Lung microvascular endothelial cell (primary cell): ENCODE measurements around the gene MIA. TPM values are rescaled to one million over a fixed set of nuclear protein-coding genes. Genes with fewer than 3 reads are reported as not detected.
"Not testable (repeated sequence)": the region's sequence is repeated elsewhere in the genome, so short reads cannot be mapped to it uniquely, and the experiment has no call there.

ENCODE experiments used
- DNase-seq, 2 donors: peaks; one replicate each; pipeline versions ENCODE4 v3.0.0 to v3.0.0-alpha.2; 2010; ENCODE audit warnings: low read depth in 2 of 2
- total RNA-seq: library from RNA; depleted of rRNA; stranded (reverse); fragments of >200 nt; gene quantifications from 2 replicates; pipeline ENCODE4 v1.2.1, GENCODE V29; 2014

MIA gene
- total RNA-seq, 1 donor from 2014 or later: not detected

DNA sequence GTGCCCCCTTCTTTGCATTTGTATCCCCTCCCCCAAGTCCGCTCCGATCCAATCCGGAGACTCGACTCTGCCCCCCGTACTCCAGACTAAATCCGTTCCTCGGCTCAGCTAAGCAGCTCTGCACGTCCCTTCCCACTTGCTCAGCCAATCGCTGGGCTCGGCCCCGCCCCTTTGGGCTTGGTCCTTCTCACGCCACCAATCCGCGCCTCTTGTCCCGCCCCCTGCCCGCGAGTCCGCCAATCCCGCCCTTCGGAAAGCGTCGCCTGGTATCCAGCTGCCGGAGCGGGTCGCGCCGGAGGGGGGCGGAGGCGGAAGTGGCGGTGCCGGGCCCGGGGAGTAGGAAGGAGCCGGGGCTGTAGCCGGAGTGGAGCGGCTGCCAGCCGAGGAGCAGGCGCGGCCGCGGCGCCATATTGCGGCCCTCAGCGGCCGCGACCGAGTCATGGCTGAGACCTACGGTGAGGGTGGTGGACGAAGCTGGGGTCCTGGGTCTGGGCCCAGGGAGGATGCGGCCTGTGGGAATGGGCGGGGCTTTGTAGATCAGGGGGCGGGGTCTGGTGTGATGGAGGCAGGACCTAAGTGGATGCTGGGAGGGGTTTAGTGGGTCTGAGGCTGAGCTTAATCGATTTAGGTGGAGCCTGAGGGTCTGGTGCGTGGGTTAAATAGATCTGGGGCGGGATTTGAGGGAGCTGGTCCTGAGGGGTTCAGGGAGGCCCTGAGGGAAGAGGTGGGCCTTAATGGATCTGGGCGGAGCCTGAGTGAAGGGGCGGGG is 2.8 kb downstream of the MIA start, which contains the start of gene RAB4B:
RAB4B (plus strand) TSS at position 311 of the 769 bp plus-strand sequence; CDS start at position 440, 129 bp downstream.
- peak; percentile 100 for DNase-seq

DNA sequence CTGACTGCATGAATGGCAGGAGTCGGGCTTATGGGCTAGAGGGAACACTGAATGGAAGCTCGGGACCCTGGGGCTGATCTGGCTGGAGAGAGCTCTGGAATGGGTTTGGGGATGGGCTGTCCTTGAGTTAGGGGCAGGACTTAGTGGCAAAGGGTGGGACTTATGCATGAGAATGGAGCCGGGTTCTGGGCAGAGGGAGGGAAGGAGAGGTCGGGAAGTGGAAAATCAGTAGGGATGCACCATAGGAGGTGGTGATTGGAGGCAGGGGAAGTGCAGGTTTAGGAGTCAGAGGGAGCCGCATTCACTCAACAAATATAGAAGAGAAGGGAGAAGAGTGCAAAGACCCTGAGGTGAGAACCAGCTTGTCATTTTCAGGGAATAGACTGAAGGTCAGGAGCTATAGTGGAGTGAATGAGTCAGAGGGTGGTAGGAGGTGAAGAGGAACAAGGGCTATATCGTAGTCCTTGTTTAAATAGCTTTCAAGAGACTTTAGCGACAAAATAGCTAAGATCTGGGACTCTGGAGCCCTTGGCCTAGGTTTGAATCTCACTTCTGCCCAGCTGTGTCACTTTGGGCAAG is 3.5 kb downstream of the MIA start:
- peak; percentile 35 to 65 for DNase-seq

DNA sequence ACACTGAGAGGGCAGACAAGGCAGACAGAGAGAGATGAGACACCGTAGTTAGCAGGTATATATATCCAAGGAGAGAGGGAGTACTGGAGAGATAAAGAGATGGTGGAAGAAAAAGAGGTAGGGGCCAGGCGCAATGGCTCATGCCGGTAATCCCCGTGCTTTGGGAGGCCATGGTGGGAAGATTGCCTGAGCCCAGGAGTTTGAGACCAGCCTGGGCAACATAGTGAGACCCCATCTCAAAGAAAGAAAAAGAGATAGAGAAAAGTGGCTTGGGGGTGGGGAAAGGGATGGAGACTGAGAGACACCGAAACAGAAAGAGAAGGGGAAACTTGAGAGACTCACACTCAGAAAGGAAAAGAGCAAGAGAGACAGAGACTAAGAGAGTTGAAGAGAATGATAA is 5.3 kb downstream of the MIA start:
- DNase-seq: no peak

DNA sequence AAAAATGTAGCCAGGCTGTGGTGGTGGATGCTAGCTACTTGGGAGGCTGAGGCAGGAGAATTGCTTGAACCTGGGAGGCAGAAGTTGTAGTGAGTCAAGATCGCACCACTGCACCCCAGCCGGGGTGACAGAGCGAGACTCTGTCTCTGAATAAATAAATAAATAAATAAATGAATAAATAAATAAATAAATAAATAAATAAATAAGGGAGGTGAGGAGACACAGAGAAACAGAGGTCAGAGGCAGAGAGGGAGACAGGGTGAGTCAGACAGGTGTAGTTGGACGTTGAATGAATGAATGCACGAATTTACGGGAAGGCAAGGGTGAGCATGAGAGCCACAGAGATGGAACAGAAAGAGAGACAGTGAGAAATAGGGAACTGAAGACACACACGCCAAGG is 5.8 kb downstream of the MIA start:
- no peak for DNase-seq

DNA sequence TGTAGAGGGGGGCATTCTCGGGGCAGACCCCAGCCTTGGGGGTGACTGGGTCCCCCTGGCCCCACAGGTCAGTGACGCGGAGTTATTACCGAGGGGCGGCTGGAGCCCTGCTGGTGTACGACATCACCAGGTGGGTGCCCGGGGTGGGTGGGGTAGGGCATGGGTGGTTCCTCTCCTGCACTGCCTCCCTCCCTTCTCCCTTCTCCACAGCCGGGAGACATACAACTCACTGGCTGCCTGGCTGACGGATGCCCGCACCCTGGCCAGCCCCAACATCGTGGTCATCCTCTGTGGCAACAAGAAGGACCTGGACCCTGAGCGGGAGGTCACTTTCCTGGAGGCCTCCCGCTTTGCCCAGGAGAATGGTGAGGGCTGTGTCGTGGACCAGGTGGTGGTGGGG is 8.4 kb downstream of the MIA start:
- no peak for DNase-seq

DNA sequence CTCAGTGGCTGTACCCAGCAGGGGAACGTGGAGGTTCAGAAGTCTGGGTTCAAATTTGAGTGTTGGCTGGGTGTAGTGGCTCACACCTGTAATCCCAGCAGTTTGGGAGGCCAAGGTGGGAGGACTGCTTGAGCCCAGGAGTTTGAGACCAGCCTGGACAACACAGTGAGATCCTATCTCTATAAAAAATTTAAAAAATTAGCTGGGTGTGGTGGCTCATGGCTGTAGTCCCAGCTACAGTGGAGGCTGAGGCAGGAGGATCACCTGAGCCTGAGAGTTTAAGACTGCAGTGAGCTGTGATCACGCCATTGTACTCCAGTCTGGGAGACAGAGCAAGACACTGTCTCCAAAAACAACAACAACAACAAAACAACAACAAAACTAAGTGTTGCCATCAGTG is 8.8 kb downstream of the MIA start:
- DNase-seq: not testable (repeated sequence)

DNA sequence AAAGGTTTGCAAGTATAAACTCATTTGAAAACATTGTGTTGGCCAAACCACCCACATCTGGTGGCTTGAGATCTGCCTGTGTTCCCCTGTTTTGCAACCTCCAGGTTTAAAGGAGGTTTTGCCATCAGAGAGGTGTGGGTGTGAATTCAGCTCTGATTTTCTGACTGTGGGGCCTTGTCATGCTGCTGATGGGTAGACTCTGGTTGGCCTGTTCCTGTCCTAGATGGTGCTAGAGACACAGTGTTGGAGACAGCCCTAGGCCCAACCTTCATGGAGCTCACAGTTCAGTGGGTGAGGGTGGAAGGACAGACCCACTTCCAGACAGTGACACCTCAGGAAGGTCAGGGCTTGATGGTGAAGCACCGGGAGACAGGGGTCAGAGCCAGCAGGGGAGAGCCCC is 10.2 kb downstream of the MIA start:
- no peak for DNase-seq

DNA sequence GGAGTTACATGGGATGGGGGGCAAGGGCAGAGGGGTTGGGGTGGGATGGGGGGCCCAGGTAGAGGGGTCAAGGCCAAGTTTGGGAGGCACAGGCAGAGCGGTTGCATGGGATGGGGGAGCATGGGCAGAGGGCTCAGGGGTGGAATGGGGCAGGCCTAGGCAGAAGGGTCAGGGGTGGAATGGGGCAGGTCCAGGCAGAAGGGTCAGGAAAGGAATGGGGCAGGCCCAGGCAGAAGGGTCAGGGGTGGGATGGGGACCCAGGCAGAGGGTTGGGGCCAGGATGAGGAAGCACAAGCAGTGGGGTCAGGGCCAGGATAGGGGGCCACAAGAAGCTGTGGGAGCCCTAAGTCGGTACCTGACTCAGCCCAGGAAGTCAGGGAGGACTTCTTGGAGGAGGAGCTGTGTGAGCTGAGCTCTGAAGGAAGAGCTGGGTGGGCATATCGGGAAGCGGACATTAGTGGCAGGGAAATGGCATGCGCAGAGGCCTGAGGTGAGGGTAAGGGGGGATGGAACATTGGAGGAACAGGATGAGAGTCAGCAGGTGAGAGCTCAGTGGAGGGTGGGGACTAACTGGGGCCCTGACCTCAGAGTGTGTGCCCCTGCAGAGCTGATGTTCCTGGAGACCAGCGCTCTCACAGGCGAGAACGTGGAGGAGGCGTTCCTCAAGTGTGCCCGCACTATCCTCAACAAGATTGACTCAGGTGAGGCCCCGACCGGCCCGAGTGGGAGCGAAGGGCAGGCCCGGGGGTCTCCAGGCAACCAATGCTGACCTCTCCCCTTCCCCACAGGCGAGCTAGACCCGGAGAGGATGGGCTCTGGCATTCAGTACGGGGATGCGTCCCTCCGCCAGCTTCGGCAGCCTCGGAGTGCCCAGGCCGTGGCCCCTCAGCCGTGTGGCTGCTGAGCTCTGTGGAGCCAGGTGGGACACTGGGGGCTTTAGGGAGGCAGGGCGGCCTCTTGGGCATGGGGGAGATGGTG is 11.0 kb downstream of the MIA start:
- DNase-seq: no peak

DNA sequence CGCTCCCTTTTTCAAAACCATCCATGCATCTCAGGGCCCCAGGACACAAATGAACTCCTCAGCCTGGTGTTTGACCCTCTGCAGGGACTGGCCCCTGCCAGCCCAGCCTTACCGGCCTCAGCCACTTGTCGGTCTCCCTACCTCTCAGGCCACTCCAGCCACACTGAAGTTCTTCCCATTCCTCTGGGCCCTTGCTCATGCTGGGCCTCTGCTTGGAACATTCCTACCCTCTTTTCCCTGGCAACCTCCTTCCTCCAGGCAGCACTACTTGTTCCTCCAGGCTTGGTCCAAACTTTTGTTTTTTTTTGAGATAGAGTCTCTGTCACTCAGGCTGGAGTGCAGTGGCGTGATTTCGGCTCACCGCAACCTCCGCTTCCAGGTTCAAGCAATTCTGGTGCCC is 16.0 kb downstream of the MIA start:
- DNase-seq: no peak

DNA sequence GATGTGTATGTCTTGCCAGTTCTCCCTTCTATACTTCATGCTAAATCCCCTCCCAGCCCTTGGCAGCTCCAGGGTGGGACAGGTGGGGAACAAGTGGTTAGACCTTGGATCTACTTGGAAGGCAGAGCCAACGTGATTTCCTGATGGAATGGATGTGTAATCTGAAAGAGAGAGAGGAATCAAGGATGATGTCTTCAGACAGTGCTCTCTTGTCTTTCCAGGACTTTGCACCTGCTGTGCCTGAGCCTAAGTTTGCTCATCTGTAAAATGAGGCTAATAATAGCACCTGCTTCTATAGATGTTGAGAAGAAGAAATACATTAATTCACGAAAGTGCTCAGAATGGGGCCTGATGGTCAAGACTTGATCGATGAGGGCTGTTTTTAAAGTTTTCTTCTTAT is 16.7 kb downstream of the MIA start:
- no peak for DNase-seq

DNA sequence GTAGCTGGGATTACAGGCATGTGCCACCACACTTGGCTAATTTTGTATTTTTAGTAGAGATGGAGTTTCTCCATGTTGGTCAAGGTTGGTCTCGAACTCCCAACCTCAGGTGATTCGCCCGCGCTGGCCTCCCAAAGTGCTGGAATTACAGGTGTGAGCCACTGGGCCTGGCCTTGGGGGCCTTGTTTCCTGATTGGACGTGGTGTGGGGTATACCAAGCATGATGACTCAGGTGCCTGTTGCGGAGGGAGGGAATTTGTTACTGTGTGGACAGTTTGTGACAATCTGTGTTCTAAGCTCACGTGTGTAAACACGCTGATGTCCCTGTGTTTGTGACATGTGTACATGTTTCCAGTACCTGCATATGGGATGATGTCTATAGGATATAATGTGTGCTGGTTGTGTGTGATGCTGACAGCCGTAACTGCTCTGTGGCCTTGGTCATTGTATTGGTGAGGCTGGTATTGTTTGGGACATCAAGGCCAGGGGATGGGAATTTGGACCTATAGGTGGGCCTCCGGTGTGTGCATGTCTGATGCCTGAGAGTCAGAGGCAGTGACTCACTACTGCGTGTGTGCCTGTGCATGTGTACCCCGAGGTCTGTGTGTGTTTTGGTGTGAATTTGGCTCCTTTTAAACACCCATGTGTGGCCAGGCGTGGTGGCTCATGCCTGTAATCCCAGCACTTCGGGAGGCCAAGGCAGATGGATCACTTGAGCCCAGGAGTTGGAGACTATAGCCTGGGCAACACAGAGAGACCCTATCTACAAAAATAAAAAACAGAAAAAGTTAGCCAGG is 22.0 kb downstream of the MIA start:
- no peak for DNase-seq

DNA sequence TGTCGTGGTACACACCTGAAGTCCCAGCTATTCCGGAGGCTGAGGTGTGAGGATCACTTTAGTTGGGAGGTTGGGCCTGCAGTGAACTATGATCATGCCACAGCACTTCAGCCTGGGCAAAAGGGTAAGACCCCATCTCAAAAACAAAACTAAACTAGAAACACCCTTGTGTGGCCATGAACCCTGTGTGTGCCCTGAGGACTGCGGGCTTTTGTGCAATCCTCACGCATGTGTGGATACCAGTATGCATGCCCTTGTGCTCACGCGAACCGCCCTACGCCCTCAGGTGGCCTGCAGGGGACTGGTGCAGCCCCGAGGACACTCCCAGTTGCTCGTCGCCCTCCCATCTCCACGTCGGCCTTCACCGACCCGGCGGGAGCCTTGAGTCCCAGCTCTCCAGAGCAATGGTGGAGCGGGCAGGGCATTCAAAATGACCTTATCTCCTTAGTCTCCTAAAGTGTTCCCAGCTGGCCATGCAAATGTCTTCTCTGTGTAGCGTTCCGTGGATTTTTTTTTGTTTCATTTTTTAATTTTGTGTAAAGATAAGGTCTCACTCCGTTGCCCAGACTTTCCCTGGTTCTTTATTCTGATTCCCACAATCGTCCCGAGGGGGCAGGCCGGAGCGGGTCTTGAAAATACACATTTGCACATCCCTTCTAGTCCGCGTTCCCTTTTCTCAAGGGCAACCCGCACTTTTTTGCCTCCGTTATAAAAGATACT is 22.8 kb downstream of the MIA start:
- peak; percentile 67 to 76 for DNase-seq

DNA sequence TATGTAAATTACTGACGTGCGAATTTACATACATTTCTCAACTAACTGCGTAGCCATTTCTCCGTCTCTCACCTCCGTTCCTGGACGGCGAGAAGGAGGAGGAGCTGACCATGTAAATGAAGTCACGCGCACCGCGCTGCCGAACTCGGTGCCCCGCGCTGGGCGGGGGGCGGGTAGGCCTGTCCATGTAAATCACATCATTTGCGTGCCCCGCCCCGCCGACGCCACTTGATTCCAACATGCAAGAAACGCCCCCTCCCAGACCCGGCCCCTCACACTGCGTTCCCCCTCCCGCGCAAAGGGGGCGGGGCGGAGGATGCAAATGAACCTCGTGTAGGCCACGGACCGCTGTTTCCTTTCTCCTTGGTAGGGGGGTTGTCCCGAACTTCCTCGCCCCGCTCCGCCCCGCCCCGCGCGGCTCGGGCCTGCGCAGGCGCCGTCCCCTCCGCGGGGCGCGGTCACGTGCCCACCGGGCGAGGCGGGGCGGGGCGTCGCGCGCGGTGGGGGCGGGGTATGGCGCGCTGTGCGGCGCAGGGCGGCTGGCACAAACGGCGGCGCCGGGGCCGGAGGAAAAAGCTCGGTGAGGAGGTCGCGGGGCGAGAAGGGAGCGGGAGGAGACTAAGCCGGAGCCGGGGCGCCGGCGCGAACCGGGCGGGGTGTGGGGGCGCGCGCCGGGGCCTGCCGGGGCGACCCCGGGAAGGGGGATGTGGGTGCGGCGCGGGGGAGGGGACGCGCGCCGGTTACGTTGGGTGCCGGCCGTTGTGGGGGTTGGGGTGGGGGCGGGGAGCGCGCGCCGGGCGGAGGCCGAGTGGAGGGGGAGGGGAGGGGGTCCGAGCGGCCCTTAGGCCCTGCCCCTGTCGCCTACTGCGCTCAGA is 23.6 kb downstream of the MIA start, which contains the start of gene EGLN2:
EGLN2 (plus strand) TSS at position 509 of the 875 bp plus-strand sequence. CDS start 1,382 bp downstream, outside the sequence.
- DNase-seq: peak; percentile 100

DNA sequence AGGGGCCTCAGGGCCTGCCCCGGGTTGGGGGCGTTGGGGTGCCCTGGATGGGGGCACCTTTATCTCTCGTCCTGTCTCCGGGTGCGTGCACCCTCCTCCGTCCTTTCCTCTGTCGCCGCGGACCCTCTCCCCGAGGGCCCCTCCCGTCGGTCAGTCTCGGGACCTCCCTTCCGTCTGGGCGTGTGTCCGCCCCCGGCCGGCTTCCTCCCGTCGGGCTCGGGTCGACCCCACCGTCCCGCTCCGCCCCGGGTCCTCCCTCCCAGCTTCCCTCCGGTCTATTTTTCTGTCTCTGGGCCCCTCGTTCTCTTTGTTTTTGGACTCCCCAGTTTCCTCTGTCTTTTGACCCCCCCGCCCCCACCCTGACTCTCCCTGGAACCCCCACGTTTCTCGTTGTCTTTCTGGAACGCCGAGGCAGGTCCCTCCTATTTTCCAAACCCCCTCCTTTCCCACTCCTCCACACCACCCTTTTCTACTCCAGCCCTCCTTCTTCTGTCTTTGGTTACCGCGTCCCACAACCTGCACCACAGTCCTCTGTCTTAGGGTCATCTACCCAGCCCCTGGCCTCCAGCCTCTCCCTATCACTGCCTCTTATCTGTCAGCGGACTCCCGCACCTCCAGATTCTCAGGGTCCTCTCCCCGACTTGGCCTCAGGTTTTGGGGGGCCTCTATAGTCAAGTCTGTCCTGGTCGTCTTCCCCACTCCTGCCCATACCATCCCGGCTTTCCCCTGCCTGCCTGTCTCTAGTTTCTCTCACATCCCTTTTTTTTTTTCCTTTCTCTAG is 24.4 kb downstream of the MIA start:
- peak; percentile 70 to 85 for DNase-seq

DNA sequence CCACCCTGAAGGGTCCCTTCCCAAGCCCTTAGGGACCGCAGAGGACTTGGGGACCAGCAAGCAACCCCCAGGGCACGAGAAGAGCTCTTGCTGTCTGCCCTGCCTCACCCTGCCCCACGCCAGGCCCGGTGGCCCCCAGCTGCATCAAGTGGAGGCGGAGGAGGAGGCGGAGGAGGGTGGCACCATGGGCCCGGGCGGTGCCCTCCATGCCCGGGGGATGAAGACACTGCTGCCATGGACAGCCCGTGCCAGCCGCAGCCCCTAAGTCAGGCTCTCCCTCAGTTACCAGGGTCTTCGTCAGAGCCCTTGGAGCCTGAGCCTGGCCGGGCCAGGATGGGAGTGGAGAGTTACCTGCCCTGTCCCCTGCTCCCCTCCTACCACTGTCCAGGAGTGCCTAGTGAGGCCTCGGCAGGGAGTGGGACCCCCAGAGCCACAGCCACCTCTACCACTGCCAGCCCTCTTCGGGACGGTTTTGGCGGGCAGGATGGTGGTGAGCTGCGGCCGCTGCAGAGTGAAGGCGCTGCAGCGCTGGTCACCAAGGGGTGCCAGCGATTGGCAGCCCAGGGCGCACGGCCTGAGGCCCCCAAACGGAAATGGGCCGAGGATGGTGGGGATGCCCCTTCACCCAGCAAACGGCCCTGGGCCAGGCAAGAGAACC is 25.1 kb downstream of the MIA start:
- no peak for DNase-seq

DNA sequence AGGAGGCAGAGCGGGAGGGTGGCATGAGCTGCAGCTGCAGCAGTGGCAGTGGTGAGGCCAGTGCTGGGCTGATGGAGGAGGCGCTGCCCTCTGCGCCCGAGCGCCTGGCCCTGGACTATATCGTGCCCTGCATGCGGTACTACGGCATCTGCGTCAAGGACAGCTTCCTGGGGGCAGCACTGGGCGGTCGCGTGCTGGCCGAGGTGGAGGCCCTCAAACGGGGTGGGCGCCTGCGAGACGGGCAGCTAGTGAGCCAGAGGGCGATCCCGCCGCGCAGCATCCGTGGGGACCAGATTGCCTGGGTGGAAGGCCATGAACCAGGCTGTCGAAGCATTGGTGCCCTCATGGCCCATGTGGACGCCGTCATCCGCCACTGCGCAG is 25.7 kb downstream of the MIA start:
- no peak for DNase-seq

DNA sequence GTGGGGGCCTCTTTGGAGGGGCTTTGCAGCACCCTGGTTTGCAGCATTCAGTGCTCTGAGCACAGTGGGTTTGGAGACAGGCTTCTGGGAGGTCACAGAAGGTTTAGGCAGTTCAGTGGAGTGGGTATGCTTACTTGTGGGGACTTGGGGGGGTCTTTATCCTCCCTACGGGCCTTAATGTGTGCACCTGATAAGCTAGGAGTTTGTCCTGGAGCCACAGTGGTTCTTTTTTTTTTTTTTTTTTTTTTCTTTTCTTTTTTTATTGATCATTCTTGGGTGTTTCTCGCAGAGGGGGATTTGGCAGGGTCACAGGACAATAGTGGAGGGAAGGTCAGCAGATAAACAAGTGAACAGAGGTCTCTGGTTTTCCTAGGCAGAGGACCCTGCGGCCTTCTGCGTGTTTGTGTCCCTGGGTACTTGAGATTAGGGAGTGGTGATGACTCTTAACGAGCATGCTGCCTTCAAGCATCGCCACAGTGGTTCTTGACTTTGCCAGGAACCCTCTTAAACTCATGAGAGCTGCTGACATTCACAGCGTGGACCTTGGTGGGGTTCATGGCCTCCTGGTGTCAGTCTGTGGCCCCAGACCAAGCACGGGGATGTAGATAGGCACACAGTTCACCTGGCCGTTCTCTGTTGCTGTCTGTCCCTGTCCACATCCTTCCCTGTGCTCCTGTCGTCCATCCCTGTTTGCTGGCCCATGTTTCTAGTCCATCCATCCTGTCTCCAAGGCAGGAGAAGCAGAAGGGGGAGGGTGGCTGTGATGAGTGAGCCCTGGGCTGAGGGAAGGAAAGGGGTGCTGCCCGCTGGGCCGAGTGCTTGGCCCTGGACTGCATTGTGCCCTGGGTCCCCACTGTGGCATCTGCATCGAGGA is 26.3 kb downstream of the MIA start:
- DNase-seq: no peak
